HepG2 (cell line): Measurements from ENCODE around the gene C10orf67. TPM values are rescaled to one million over a fixed set of nuclear protein-coding genes. Genes with fewer than 3 reads are reported as not detected.

ENCODE experiments used
- ATAC-seq: fragments of 200-7000 bp; cut with Tn5 transposase; 3 replicates; pipeline ENCODE4 v1.9.1; 2020; ENCODE audit warnings: mild to moderate bottlenecking, moderate library complexity
- BruUV-seq: library from RNA; stranded (reverse); fragments of 400-500 nt; replicated peaks from 2 replicates; lab custom pipeline; 2021; lab: Mats Ljungman, UMichigan
- CTCF ChIA-PET: fragments of 300-600 bp; formaldehyde crosslinking; extraction: SDS; loops from one replicate; lab custom pipeline; 2021; ENCODE audit warnings: low total read pairs, inconsistent platforms, low intra/inter-chr PET ratio; lab: Yijun Ruan, JAX
- POLR2A ChIA-PET: fragments of 350-600 bp; sonication (Branson Sonifier 250); formaldehyde crosslinking; loops from one replicate; lab custom pipeline; 2020; ENCODE audit warnings: antibody characterized with exemption, inconsistent platforms; lab: Yijun Ruan, JAX
- DNase-seq: peaks from one replicate; pipeline ENCODE4 v3.0.0-alpha.2; 2015; ENCODE audit warnings: low spot score
- FAIRE-seq: peaks from 3 replicates; lab custom pipeline; 2011; peaks lifted over from hg19 to GRCh38; lab: Jason Lieb, UNC
- H2AFZ ChIP-seq: one replicate; pipeline ENCODE4 v1.6.1; 2011; ENCODE audit warnings: low read length, inconsistent platforms
- H3K27ac ChIP-seq: fragments of 300-600 bp; 3 replicates; pipeline ENCODE4 v1.8.0; 2011; ENCODE audit warnings: mixed run types, mild to moderate bottlenecking, mixed read lengths, low read length, inconsistent platforms; ENCODE audit not compliant: insufficient read depth; ENCODE audit errors: extremely low read length
- H3K27me3 ChIP-seq, 2 experiments: fragments of 200-600 bp in 1 of 2; 2 replicates in 1 of 2; 3 replicates in 1 of 2; pipeline versions ENCODE4 v1.6.0 to v1.8.0; 2011; ENCODE audit warnings: low read length in 2 of 2, mild to moderate bottlenecking in 2 of 2, moderate library complexity in 2 of 2, inconsistent platforms in 1 of 2; ENCODE audit not compliant: insufficient read depth in 2 of 2, control insufficient read depth in 1 of 2
- H3K36me3 ChIP-seq, 2 experiments: fragments of 200-600 bp in 1 of 2; replicated peaks in 1 of 2; 2 replicates in 1 of 2; 3 replicates in 1 of 2; pipeline versions ENCODE4 v1.5.1 to v1.8.0; 2011; ENCODE audit warnings: low read length in 2 of 2, inconsistent platforms in 1 of 2; ENCODE audit not compliant: insufficient read depth in 2 of 2, control insufficient read depth in 1 of 2
- H3K4me1 ChIP-seq: 2 replicates; pipeline ENCODE4 v1.5.1; 2012; ENCODE audit warnings: low read length, inconsistent platforms; ENCODE audit not compliant: insufficient read depth
- H3K4me2 ChIP-seq: 2 replicates; pipeline ENCODE4 v1.6.0; 2011; ENCODE audit warnings: low read depth, low read length, inconsistent platforms
- H3K4me3 ChIP-seq, 3 experiments: fragments of 200-600 bp in 1 of 3; sonication (generic), shearing (Covaris generic) in 1 of 3; replicated peaks in 1 of 3; 2 replicates each; pipeline ENCODE4 v1.5.1; 2011 to 2016; ENCODE audit warnings: low read length in 3 of 3, inconsistent platforms in 2 of 3, low read depth in 2 of 3, mild to moderate bottlenecking in 2 of 3, control low read depth in 1 of 3, mixed read lengths in 1 of 3; ENCODE audit not compliant: insufficient read depth in 1 of 3
- H3K79me2 ChIP-seq: one replicate; pipeline ENCODE4 v1.6.1; 2011; ENCODE audit warnings: low read length, inconsistent platforms; ENCODE audit not compliant: insufficient read depth
- H3K9ac ChIP-seq: 2 replicates; pipeline ENCODE4 v1.6.0; 2011; ENCODE audit warnings: mild to moderate bottlenecking, low read depth, low read length, inconsistent platforms; ENCODE audit not compliant: insufficient read depth
- H3K9me3 ChIP-seq: 2 replicates; pipeline ENCODE4 v1.5.1; 2012; ENCODE audit warnings: mild to moderate bottlenecking, low read length
- H4K20me1 ChIP-seq: 2 replicates; pipeline ENCODE4 v1.6.0; 2011; ENCODE audit warnings: inconsistent platforms, mild to moderate bottlenecking, low read length, moderate library complexity; ENCODE audit not compliant: insufficient read depth
- LBX2 ChIP-seq: sonication (generic); formaldehyde crosslinking; IDR thresholded peaks from 2 replicates; pipeline ENCODE4 v1.5.0; 2020; ENCODE audit warnings: missing genetic modification reagents, mild to moderate bottlenecking, borderline replicate concordance
- LRRFIP1 ChIP-seq: sonication (generic); formaldehyde crosslinking; conservative IDR thresholded peaks from 2 replicates; pipeline ENCODE4 v1.4.0; 2020; ENCODE audit warnings: missing genetic modification reagents
- POLR2AphosphoS2 ChIP-seq: IDR thresholded peaks from 2 replicates; pipeline ENCODE4 v1.6.1; 2011; ENCODE audit warnings: low read depth, low read length, improper control_type of control experiment
- SAP130 ChIP-seq: IDR thresholded peaks from 2 replicates; pipeline ENCODE4 v1.6.1; 2016; ENCODE audit warnings: low read depth
- SRSF9 ChIP-seq: fragments of 200-400 bp; formaldehyde crosslinking; IDR thresholded peaks from 2 replicates; pipeline ENCODE4 v1.6.1; 2018; ENCODE audit warnings: borderline replicate concordance, mild to moderate bottlenecking, low read depth, low read length; ENCODE audit not compliant: insufficient read depth, poor library complexity, severe bottlenecking
- ZNF33A ChIP-seq: sonication (generic); formaldehyde crosslinking; IDR thresholded peaks from 2 replicates; pipeline ENCODE4 v1.5.1; 2020; ENCODE audit warnings: missing genetic modification reagents, mild to moderate bottlenecking, moderate library complexity, borderline replicate concordance
- ZNF550 ChIP-seq: sonication (generic); formaldehyde crosslinking; IDR thresholded peaks from 2 replicates; pipeline ENCODE4 v1.4.0; 2020; ENCODE audit warnings: mild to moderate bottlenecking, missing genetic modification reagents, borderline replicate concordance
- ZNF629 ChIP-seq: sonication (generic); formaldehyde crosslinking; conservative IDR thresholded peaks from 2 replicates; pipeline ENCODE4 v1.5.0; 2020; ENCODE audit warnings: missing genetic modification reagents
- ZNF780A ChIP-seq: sonication (generic); formaldehyde crosslinking; IDR thresholded peaks from 2 replicates; pipeline ENCODE4 v1.8.0; 2022; ENCODE audit warnings: mild to moderate bottlenecking, missing genetic modification reagents, moderate library complexity
- WGBS: methylation state at CpG from one replicate; pipeline ENCODE4 v1.1.6; 2017; ENCODE audit warnings: low lambda C conversion rate; 5-methylcytosine and 5-hydroxymethylcytosine counted together
- in situ Hi-C: cut with HindIII; loops from 2 replicates; pipeline ENCODE4 v1.10.0; 2017; ENCODE audit warnings: low pct_unique_long_range_greater_than_20kb; ENCODE audit not compliant: extremely low pct_ligation_motif_present
- intact Hi-C: fragments of 100-400 bp; cut with micrococcal nuclease; formaldehyde crosslinking; loops from one replicate; pipeline ENCODE4 v1.10.0; 2022; ENCODE audit not compliant: unreplicated experiment
- polyA plus RNA-seq, 8 experiments: library from polyadenylated mRNA; depleted of rRNA in 3 of 8; stranded (reverse) in 7 of 8; unstranded in 1 of 8; fragments of >200 nt; fragmentation: Illumina TruSeq in 4 of 8; extraction: Trizol in 4 of 8; gene quantifications; 2 replicates each; pipeline versions ENCODE4 v1.2.1 to v1.2.3, GENCODE V29; 2011 to 2016; ENCODE audit warnings: low read depth in 4 of 8, missing spikeins in 1 of 8, mixed read lengths in 1 of 8; ENCODE audit not compliant: insufficient read depth in 1 of 8
- total RNA-seq, 5 experiments: library from RNA; depleted of rRNA; stranded (reverse); fragments of >200 nt; fragmentation: Illumina TruSeq; extraction: Trizol; gene quantifications; 2 replicates each; pipeline ENCODE4 v1.2.3, GENCODE V29; 2016; ENCODE audit warnings: low read depth in 1 of 5

The C10orf67 gene
- total and polyA plus RNA-seq, 2 of the 13 experiments (the other 11 are each of a cell fraction or from before 2014, with no cell fraction given) = not detected

- peaks cover 13% of the 10 kb centered on the region for H3K4me1 ChIP-seq
- H3K27me3 ChIP-seq = peaks cover 5 to 71% of the 10 kb centered on the region in 2 experiments; a peak in 4 of 5 replicates
- H3K9me3 ChIP-seq = no peaks in the 10 kb centered on the region
- ChIA-PET CTCF (no interaction called here), POLR2A (no interaction called here)
- no peak overlapping the region for H3K27ac ChIP-seq
- 10% methylated on average over 6 of the region's 13 CpGs for WGBS
- intact Hi-C loops (no loop called here), in situ Hi-C loops (no loop called here)
- FAIRE-seq (no peak), DNase-seq (no peak), ATAC-seq (no peak)
- TF ChIP-seq POLR2AphosphoS2 = no peak
- TF ChIP-seq LBX2 (CRISPR knock-in tag) = no peak
- no peak for TF ChIP-seq ZNF33A (CRISPR knock-in tag)
- TF ChIP-seq ZNF780A = no peak
- peak; percentile 71 for TF ChIP-seq ZNF629 (CRISPR knock-in tag)
- no peak for TF ChIP-seq SAP130 (CRISPR knock-in tag)
- TF ChIP-seq SRSF9 = no peak
- TF ChIP-seq LRRFIP1 = no peak
- TF ChIP-seq ZNF550 (CRISPR knock-in tag) = no peak
- no peak overlapping the region for H3K9ac ChIP-seq
- H2AFZ ChIP-seq = no peak overlapping the region
- no peak overlapping the region for H3K4me3 ChIP-seq
- no peak overlapping the region for H3K4me2 ChIP-seq
- no TSS peak for BruUV-seq
- H3K79me2 ChIP-seq = no peaks in the 10 kb centered on the region
- H4K20me1 ChIP-seq = no peaks in the 10 kb centered on the region
- H3K36me3 ChIP-seq = no peaks in the 10 kb centered on the region
Measured at GRCh38 chr10:23194471-23194965, 150.1 kb downstream of the C10orf67 start.
